Vagina (tissue), 2 donors: ENCODE measurements around the gene UNC13A.

ENCODE experiments used
- POLR2A ChIP-seq, 2 donors: fragments of 450-650 bp; IDR thresholded peaks; one replicate each; pipeline ENCODE4 v1.6.1; 2017; ENCODE audit warnings: antibody characterized with exemption in 2 of 2, mild to moderate bottlenecking in 2 of 2, moderate library complexity in 2 of 2
- POLR2AphosphoS5 ChIP-seq, 2 donors: sonication (generic); formaldehyde crosslinking; IDR thresholded peaks; one replicate each; pipeline ENCODE4 v1.9.0; 2017; ENCODE audit warnings: antibody characterized with exemption in 2 of 2, mild to moderate bottlenecking in 2 of 2, low read depth in 1 of 2; ENCODE audit not compliant: insufficient read depth in 1 of 2
- TF ChIP-seq, protein P1 (sequence below), 3 experiments: fragments of 450-650 bp in 2 of 3; fragments of 200-600 bp in 1 of 3; sonication (generic) in 1 of 3; IDR thresholded peaks; one replicate each; pipeline ENCODE4 v1.5.1; 2017 to 2019; ENCODE audit warnings: antibody characterized with exemption in 3 of 3, mild to moderate bottlenecking in 2 of 3, moderate library complexity in 2 of 3

GRCh38 chr19:17726136-17726741 is 38.1 kb upstream of the UNC13A start:
- TF ChIP-seq, protein P1, sequence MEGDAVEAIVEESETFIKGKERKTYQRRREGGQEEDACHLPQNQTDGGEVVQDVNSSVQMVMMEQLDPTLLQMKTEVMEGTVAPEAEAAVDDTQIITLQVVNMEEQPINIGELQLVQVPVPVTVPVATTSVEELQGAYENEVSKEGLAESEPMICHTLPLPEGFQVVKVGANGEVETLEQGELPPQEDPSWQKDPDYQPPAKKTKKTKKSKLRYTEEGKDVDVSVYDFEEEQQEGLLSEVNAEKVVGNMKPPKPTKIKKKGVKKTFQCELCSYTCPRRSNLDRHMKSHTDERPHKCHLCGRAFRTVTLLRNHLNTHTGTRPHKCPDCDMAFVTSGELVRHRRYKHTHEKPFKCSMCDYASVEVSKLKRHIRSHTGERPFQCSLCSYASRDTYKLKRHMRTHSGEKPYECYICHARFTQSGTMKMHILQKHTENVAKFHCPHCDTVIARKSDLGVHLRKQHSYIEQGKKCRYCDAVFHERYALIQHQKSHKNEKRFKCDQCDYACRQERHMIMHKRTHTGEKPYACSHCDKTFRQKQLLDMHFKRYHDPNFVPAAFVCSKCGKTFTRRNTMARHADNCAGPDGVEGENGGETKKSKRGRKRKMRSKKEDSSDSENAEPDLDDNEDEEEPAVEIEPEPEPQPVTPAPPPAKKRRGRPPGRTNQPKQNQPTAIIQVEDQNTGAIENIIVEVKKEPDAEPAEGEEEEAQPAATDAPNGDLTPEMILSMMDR (IDR thresholded peaks at IDR 0.05): no peak
- TF ChIP-seq POLR2AphosphoS5 (IDR thresholded peaks at IDR 0.05; ENCODE audit: insufficient read depth in 1 of 2, low read depth in 1 of 2) (no peak), POLR2A (IDR thresholded peaks at IDR 0.05) (no peak)
